Suprapubic skin (tissue), 3 donors: ENCODE results near the gene PARVB.

Experiments used
- EP300 ChIP-seq: sonication (generic); formaldehyde crosslinking; IDR thresholded peaks from one replicate; pipeline ENCODE4 v1.6.1; 2017; ENCODE audit warnings: antibody characterized with exemption
- POLR2A ChIP-seq, 2 donors: fragments of 450-650 bp; IDR thresholded peaks; one replicate each; pipeline ENCODE4 v1.6.1; 2017; ENCODE audit warnings: antibody characterized with exemption in 2 of 2, mild to moderate bottlenecking in 2 of 2, moderate library complexity in 2 of 2
- TF ChIP-seq, protein P1 (sequence below), 2 donors: fragments of 200-600 bp in 1 of 2; fragments of 450-650 bp in 1 of 2; sonication (generic) in 1 of 2; IDR thresholded peaks; one replicate each; pipeline ENCODE4 v1.5.1; 2016 to 2019; ENCODE audit warnings: antibody characterized with exemption in 2 of 2, mild to moderate bottlenecking in 1 of 2, moderate library complexity in 1 of 2

DNA sequence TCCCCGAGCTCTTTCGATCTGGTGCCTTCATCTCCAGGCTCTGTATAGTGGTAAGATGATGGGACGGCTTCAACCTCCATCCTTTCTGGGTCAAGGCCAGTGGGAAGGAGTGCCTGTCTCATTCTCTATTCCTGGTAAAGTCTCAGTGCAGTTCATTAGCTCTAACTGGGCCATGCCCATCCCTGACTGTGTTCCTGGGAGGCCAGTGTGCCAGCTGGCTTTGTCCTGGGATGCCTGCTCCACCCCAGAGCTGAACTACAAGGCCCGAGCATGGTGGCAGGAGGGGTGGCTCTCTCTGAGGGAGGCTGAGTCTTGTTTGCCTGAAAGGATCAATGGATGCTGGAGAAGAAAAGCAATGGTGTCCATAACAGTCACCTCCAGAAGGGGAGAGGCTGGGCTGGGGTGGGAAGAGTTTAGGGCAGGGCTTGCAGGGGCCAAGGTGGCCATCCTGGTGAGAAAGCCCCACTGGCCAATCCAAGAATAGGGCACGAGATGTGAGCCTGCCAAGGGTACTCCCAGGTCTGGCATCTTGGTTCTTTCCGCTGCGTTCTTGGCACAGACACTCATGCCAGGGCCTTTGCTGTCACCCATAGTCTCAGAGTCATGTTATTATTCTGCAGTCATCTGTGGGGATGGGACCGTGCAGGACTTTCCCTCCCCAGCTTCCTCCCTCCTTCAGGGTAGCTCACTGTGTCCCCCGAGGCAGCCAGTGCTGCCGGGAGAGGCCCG lies 60.1 kb downstream of the PARVB start:
- TF ChIP-seq EP300 (no peak), POLR2A (IDR thresholded peaks at IDR 0.05) (no peak)
- TF ChIP-seq, protein P1, sequence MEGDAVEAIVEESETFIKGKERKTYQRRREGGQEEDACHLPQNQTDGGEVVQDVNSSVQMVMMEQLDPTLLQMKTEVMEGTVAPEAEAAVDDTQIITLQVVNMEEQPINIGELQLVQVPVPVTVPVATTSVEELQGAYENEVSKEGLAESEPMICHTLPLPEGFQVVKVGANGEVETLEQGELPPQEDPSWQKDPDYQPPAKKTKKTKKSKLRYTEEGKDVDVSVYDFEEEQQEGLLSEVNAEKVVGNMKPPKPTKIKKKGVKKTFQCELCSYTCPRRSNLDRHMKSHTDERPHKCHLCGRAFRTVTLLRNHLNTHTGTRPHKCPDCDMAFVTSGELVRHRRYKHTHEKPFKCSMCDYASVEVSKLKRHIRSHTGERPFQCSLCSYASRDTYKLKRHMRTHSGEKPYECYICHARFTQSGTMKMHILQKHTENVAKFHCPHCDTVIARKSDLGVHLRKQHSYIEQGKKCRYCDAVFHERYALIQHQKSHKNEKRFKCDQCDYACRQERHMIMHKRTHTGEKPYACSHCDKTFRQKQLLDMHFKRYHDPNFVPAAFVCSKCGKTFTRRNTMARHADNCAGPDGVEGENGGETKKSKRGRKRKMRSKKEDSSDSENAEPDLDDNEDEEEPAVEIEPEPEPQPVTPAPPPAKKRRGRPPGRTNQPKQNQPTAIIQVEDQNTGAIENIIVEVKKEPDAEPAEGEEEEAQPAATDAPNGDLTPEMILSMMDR (IDR thresholded peaks at IDR 0.05) = no peak
